Measurements from ENCODE around the gene EXOG.
"Not testable (repeated sequence)": the region's sequence is repeated elsewhere in the genome, so short reads cannot be mapped to it uniquely, and the experiment has no call there.

EXOG gene

GRCh38 chr3:38565339-38566214, 69.4 kb downstream of the EXOG start:
- no peak for DNase-seq

DNA sequence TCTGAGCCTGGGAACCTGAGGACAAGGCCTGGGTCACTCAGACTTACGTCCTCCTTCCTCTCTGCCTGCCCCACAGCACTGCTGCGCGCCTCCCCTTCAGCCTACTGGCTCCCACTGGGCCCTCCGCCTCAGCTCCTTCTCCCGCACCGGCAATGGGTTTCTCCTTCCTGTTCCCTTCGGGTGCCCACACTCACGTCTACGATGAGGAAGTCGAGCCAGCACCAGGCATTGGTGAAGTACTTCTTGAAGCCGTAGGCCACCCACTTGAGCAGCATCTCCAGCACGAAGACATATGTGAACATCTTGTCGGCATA, 70.0 kb downstream of the EXOG start:
- DNase-seq: no peak

DNA sequence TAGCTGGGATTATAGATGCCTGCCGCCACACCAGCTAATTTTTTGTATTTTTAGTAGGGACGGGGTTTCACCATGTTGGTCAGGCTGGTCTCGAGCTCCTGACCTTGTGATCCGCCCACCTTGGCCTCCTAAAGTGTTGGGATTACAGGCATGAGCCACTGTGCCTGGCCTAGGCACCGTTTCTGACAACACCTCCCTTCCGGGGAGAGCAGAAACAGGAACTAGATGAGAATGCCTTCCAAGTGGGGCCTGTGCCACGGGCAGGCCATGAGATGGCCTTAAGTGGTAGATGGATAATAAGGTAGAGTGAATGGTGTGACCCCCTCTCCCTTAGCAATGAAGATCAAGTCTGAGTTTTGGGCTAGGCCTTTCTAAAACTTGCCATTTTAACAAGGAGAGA, 70.7 kb downstream of the EXOG start:
- DNase-seq: not testable (repeated sequence)

DNA sequence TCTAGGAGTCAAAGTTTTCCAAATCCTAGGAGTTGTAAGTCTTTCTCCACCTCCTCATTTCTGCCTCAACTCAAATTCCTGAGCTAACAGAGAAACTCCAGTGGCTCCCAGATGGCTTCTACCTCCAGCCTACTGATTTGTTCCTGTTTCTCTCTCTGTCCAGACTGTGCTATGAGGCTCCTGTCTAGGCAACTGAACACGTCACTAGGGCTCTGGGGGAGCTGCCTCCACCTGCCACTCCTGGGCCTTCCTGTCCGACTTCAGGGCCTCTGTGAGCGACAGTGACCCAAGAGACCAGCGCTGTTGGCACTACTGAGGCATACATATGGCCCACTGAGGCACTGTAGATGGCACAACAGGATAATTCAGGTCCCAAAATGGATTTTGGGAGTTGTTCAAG, 71.4 kb downstream of the EXOG start:
- no peak for DNase-seq

- DNase-seq: no peak
These were observed 77.0 kb downstream of the EXOG start for GRCh38 chr3:38573111-38573510.

DNA sequence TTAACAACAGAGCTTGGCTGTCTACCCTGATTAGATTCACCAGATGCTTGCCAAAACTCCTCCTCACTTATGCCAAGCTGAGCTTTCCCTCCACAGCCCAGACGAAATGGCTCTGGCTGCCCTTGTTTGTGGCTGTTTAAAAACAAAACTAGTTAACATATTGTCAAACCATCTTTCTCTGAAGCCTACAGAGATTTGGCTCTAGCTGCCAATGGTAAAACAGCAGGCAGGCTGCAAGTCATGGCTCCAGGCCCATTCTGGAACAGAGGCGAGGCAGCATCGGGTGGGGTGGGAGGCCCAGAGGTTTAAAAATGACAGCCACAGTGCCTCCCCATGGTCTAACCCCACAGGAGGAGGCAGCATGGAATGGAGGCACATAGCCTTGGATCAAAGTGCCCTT, 77.4 kb downstream of the EXOG start:
- no peak for DNase-seq

- DNase-seq: peak; percentile 3 to 8
These were observed 78.5 kb downstream of the EXOG start for GRCh38 chr3:38574411-38575278.

- peak; percentile 3 to 6 for DNase-seq
These were observed 79.2 kb downstream of the EXOG start for GRCh38 chr3:38575279-38575843.

All from activated T-cell treated with anti-CD3 and anti-CD28 coated beads, Interleukin-2, amount 50 U/mL, for 48 hours (primary cell).